Mesendoderm (in vitro differentiated cells): ENCODE results near the gene ANHX.

Experiments used
- DNase-seq: peaks from one replicate; pipeline ENCODE4 v3.0.0; 2013
- H2AK5ac ChIP-seq: 2 replicates; pipeline ENCODE4 v1.6.1; 2013; ENCODE audit warnings: low read length, inconsistent platforms
- H2BK120ac ChIP-seq: 2 replicates; pipeline ENCODE4 v1.6.1; 2013; ENCODE audit warnings: low read depth, mild to moderate bottlenecking, low read length, moderate library complexity, mixed read lengths
- H2BK15ac ChIP-seq: replicated peaks from 2 replicates; pipeline ENCODE4 v1.6.1; 2013; ENCODE audit warnings: low read depth, mild to moderate bottlenecking, moderate library complexity
- H2BK5ac ChIP-seq: 2 replicates; pipeline ENCODE4 v1.6.1; 2013; ENCODE audit warnings: low read length, inconsistent platforms
- H3K18ac ChIP-seq: 2 replicates; pipeline ENCODE4 v1.6.1; 2013; ENCODE audit warnings: mild to moderate bottlenecking, low read length, mixed read lengths
- H3K23ac ChIP-seq: one replicate; pipeline ENCODE4 v1.6.1; 2013; ENCODE audit warnings: low read length
- H3K27ac ChIP-seq: 2 replicates; pipeline ENCODE4 v1.5.1; 2013; ENCODE audit warnings: low read depth, mild to moderate bottlenecking, inconsistent platforms, low read length, moderate library complexity
- H3K27me3 ChIP-seq: 2 replicates; pipeline ENCODE4 v1.6.1; 2013; ENCODE audit warnings: low read length, control low read depth, mild to moderate bottlenecking, inconsistent platforms; ENCODE audit not compliant: insufficient read depth, poor library complexity
- H3K36me3 ChIP-seq: 2 replicates; pipeline ENCODE4 v1.6.1; 2013; ENCODE audit warnings: low read length, inconsistent platforms; ENCODE audit not compliant: control insufficient read depth, insufficient read depth
- H3K4ac ChIP-seq: one replicate; pipeline ENCODE4 v1.6.1; 2013; ENCODE audit warnings: low read depth, mild to moderate bottlenecking, low read length, moderate library complexity
- H3K4me1 ChIP-seq: 2 replicates; pipeline ENCODE4 v1.6.1; 2013; ENCODE audit warnings: low read depth, low read length, inconsistent platforms; ENCODE audit not compliant: control insufficient read depth
- H3K4me2 ChIP-seq: 2 replicates; pipeline ENCODE4 v1.6.1; 2013; ENCODE audit warnings: low read length
- H3K4me3 ChIP-seq: 2 replicates; pipeline ENCODE4 v1.5.1; 2013; ENCODE audit warnings: mild to moderate bottlenecking, low read length
- H3K56ac ChIP-seq: one replicate; pipeline ENCODE4 v1.6.1; 2013; ENCODE audit warnings: low read length
- H3K79me1 ChIP-seq: 2 replicates; pipeline ENCODE4 v1.6.1; 2013; ENCODE audit warnings: low read length, inconsistent platforms
- H3K79me2 ChIP-seq: 2 replicates; pipeline ENCODE4 v1.6.1; 2013; ENCODE audit warnings: mild to moderate bottlenecking, low read length; ENCODE audit not compliant: control insufficient read depth, insufficient read depth
- H3K9ac ChIP-seq: 2 replicates; pipeline ENCODE4 v1.6.1; 2013; ENCODE audit warnings: low read length, inconsistent platforms
- H4K5ac ChIP-seq: one replicate; pipeline ENCODE4 v1.6.1; 2013; ENCODE audit warnings: low read length
- H4K8ac ChIP-seq: one replicate; pipeline ENCODE4 v1.6.1; 2013; ENCODE audit warnings: low read depth, mild to moderate bottlenecking, control low read depth, low read length, moderate library complexity
- WGBS: extraction: QIAGEN DNeasy Blood & Tissue Kit; methylation state at CpG from one replicate; pipeline ENCODE4 v1.1.7; 2013; ENCODE audit warnings: low lambda C conversion rate, missing lambda C conversion rate; ENCODE audit not compliant: insufficient coverage; ENCODE audit errors: extremely low coverage; 5-methylcytosine and 5-hydroxymethylcytosine counted together

ANHX gene

GRCh38 chr12:133217219-133217618 is 18.5 kb downstream of the ANHX start:
- H4K5ac ChIP-seq, result no peak overlapping the region
- H3K27me3 ChIP-seq, result no peaks in the 10 kb centered on the region
- H3K56ac ChIP-seq, result no peak overlapping the region
- no peak overlapping the region for H2BK5ac ChIP-seq
- no peaks in the 10 kb centered on the region for H3K79me2 ChIP-seq
- no peak overlapping the region for H3K9ac ChIP-seq
- no peaks in the 10 kb centered on the region for H3K36me3 ChIP-seq
- no peak overlapping the region for H3K4me2 ChIP-seq
- no peak overlapping the region for H2AK5ac ChIP-seq
- no peaks in the 10 kb centered on the region for H3K79me1 ChIP-seq
- H3K18ac ChIP-seq, result no peak overlapping the region
- DNase-seq, result no peak
- no CpG with 5 or more reads among the region's 3 CpGs for WGBS
- no peak overlapping the region for H3K4ac ChIP-seq
- H3K23ac ChIP-seq, result no peak overlapping the region
- no peak overlapping the region for H3K27ac ChIP-seq
- no peak overlapping the region for H4K8ac ChIP-seq
- H2BK15ac ChIP-seq, result no peak overlapping the region
- H3K4me3 ChIP-seq, result no peak overlapping the region
- no peaks in the 10 kb centered on the region for H3K4me1 ChIP-seq
- no peak overlapping the region for H2BK120ac ChIP-seq

DNA sequence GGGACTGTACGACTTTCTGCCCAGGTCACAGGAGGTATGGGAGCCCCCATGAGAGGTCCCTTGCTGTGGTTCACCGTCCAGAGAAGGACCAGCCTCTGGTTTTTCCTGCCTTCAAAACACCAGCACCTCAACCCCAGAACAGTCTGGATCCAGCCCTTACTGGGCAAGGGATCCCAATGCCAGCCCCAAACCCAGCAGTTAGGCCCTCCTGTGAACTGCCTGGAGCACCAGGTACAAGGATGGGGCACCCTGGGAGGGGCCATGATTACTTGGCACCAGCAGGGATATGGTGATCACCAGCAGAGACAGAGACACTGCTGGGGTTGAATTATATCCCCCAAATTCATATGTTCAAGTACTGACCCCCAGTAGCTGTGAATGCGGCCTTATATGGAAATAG is 20.0 kb downstream of the ANHX start:
- no CpG with 5 or more reads among the region's 3 CpGs for WGBS

GRCh38 chr12:133206390-133206789 is 29.3 kb downstream of the ANHX start:
- Histone ChIP-seq H3K9ac (no peak overlapping the region), H3K4me3 (no peak overlapping the region), H3K56ac (no peak overlapping the region), H2BK120ac (no peak overlapping the region), H3K27me3 (no peaks in the 10 kb centered on the region), H2AK5ac (no peak overlapping the region), H4K8ac (no peak overlapping the region), H3K4me1 (no peaks in the 10 kb centered on the region), H2BK5ac (no peak overlapping the region), H3K18ac (no peak overlapping the region), H3K23ac (no peak overlapping the region), H3K4ac (no peak overlapping the region), H3K36me3 (peaks cover 5% of the 10 kb centered on the region), H4K5ac (no peak overlapping the region), H3K27ac (no peak overlapping the region), H2BK15ac (no peak overlapping the region), H3K4me2 (no peak overlapping the region), H3K79me1 (no peaks in the 10 kb centered on the region), H3K79me2 (no peaks in the 10 kb centered on the region)
- DNase-seq, result no peak
- WGBS, result no CpG with 5 or more reads among the region's 2 CpGs

More for the DNA sequence above, 20.0 kb downstream of the ANHX start:
- H3K4ac ChIP-seq, result no peak overlapping the region
- H3K23ac ChIP-seq, result no peak overlapping the region
- no peak overlapping the region for H3K4me2 ChIP-seq
- H3K79me2 ChIP-seq, result no peaks in the 10 kb centered on the region
- no peak overlapping the region for H2AK5ac ChIP-seq
- no peaks in the 10 kb centered on the region for H3K4me1 ChIP-seq
- H3K18ac ChIP-seq, result no peak overlapping the region
- H3K56ac ChIP-seq, result no peak overlapping the region
- H2BK5ac ChIP-seq, result no peak overlapping the region
- H3K27ac ChIP-seq, result no peak overlapping the region
- DNase-seq, result no peak
- H3K27me3 ChIP-seq, result no peaks in the 10 kb centered on the region
- H4K5ac ChIP-seq, result no peak overlapping the region
- no peaks in the 10 kb centered on the region for H3K36me3 ChIP-seq
- H4K8ac ChIP-seq, result no peak overlapping the region
- no peak overlapping the region for H2BK15ac ChIP-seq
- H3K4me3 ChIP-seq, result no peak overlapping the region
- no peak overlapping the region for H3K9ac ChIP-seq
- no peaks in the 10 kb centered on the region for H3K79me1 ChIP-seq
- H2BK120ac ChIP-seq, result no peak overlapping the region

DNA sequence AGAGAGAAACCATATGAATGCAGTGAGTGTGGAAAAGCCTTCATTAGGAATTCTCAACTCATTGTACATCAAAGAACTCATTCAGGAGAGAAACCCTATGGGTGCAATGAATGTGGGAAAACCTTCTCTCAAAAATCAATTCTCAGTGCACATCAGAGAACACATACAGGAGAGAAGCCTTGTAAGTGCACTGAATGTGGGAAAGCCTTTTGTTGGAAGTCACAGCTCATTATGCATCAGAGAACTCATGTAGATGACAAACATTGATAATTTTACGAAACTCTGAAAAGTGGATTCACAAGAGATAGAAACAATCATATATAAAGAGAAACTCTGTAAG is 31.4 kb downstream of the ANHX start:
- no peak overlapping the region for H4K5ac ChIP-seq
- no CpG with 5 or more reads among the region's 1 CpG for WGBS

GRCh38 chr12:133203344-133204263 is 32.1 kb downstream of the ANHX start:
- H4K5ac ChIP-seq, result no peak overlapping the region
- no peaks in the 10 kb centered on the region for H3K79me2 ChIP-seq
- no peak overlapping the region for H3K4ac ChIP-seq
- no peak overlapping the region for H3K56ac ChIP-seq
- no peak overlapping the region for H3K4me2 ChIP-seq
- H2BK120ac ChIP-seq, result no peak overlapping the region
- H4K8ac ChIP-seq, result no peak overlapping the region
- H3K9ac ChIP-seq, result no peak overlapping the region
- H3K23ac ChIP-seq, result no peak overlapping the region
- H3K4me3 ChIP-seq, result peak overlapping the region; percentile 31
- no peaks in the 10 kb centered on the region for H3K79me1 ChIP-seq
- H3K27me3 ChIP-seq, result no peaks in the 10 kb centered on the region
- no peak overlapping the region for H2BK15ac ChIP-seq
- H2AK5ac ChIP-seq, result no peak overlapping the region
- DNase-seq, result peak; percentile 55
- H3K18ac ChIP-seq, result no peak overlapping the region
- no peak overlapping the region for H3K27ac ChIP-seq
- WGBS, result no CpG with 5 or more reads among the region's 7 CpGs
- no peak overlapping the region for H2BK5ac ChIP-seq
- H3K36me3 ChIP-seq, result peaks cover 5% of the 10 kb centered on the region
- H3K4me1 ChIP-seq, result no peaks in the 10 kb centered on the region

More for the DNA sequence above, 31.4 kb downstream of the ANHX start:
- Histone ChIP-seq H3K4me3 (peak overlapping the region; percentile 31), H3K27ac (no peak overlapping the region), H2BK5ac (no peak overlapping the region), H4K8ac (no peak overlapping the region), H3K36me3 (peaks cover 5% of the 10 kb centered on the region), H3K23ac (no peak overlapping the region), H3K4me1 (no peaks in the 10 kb centered on the region), H3K4ac (no peak overlapping the region), H3K18ac (no peak overlapping the region), H3K9ac (no peak overlapping the region), H3K56ac (no peak overlapping the region), H3K79me2 (no peaks in the 10 kb centered on the region), H3K27me3 (no peaks in the 10 kb centered on the region), H2BK15ac (no peak overlapping the region), H3K4me2 (no peak overlapping the region), H2AK5ac (no peak overlapping the region), H3K79me1 (no peaks in the 10 kb centered on the region), H2BK120ac (no peak overlapping the region)
- peak; percentile 11 for DNase-seq
